Measurements from ENCODE around the gene ASTL.
"Not testable (repeated sequence)": the region's sequence is repeated elsewhere in the genome, so short reads cannot be mapped to it uniquely, and the experiment has no call there.

ASTL gene

DNA sequence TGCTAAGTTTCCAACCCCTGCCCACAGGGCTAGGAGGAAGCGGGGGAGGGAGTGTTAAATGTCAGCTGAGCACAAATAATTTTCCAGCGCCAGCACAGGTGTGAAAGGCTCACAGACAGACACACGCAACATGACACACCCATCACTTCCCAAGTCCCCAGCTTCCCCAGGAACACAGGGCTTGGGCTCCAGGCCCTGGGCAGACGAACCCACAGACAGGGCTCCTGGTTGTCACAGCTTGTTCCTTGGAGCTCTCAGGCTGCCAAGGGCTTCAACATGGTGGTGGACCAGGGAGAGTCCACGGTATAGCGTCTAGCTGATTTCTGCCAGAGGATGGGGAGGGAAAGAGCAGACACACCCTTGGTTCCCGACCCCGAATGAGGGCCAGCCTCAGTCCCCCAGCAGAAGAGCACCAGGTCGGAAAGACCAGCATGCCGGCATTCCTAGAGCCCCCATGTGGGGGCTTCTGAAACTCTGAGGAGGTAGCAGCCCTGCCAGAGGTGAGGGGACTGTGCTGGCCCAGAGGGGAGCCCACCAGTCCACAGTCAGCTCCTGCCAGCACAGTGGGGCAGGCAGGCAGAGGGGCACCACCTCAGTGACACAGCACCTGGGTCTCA is 5.0 kb upstream of the ASTL start:
- Histone ChIP-seq H3K36me3 (ENCODE audit: insufficient read depth, low read length) (no peaks in the 10 kb centered on the region), H3K4me2 (ENCODE audit: low read length) (no peak overlapping the region), H3K4me1 (ENCODE audit: control insufficient read depth, insufficient read depth, low read length) (peaks cover 21% of the 10 kb centered on the region), H3K27me3 (ENCODE audit: control insufficient read depth, insufficient read depth, low read length) (no peaks in the 10 kb centered on the region), H3K4me3 (ENCODE audit: low read length) (no peak overlapping the region), H3K9me3 (replicated peaks; ENCODE audit: low read length) (no peaks in the 10 kb centered on the region), H3K9ac (ENCODE audit: low read depth, low read length) (no peak overlapping the region)

DNA sequence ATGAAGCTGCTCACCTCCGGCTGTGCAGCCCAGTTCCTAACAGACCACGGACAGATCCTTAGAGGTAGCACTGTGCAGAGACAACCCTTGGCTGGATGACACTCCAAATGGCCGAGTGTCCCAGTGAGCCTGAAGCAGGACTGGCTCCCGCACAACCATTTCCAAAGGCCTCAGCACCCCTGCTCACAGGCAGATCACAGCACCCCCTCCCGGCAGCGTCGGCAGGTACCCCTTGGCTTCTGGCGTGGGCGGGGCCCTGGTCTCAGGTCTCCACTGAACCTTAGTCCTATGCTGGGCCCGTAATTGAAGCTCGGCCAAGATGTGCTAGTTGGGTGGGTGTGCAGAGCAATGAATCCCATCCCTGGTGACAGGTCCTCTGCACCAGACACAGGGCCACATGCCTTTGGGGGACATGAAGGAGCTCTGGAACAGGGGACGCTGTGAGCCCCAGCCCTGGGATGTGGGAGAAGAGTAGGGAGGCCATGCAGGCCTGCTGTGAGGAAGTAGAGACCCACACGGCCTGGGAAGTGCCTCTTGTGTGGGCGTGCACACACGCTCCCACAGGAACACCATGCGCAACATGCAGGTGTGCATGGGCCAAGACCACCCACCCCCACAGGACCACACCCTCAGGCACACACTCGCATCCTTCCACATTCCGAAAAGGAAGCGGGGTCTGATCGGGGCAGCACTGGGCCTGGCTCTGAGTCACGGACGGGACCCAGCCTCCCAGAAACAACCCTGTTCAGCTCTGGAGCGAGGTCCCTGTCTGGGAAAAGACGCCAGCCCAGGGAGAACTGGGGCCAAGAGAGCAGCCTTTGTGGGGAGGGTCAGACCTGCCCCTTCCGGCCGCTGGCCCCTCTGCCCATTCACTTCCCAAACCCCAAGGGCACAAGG is 4.2 kb upstream of the ASTL start:
- Histone ChIP-seq H3K4me1 (ENCODE audit: control insufficient read depth, insufficient read depth, low read length) (peaks cover 15% of the 10 kb centered on the region), H3K4me3 (ENCODE audit: low read length) (no peak overlapping the region), H3K4me2 (ENCODE audit: low read length) (no peak overlapping the region), H3K9ac (ENCODE audit: low read depth, low read length) (no peak overlapping the region), H3K9me3 (replicated peaks; ENCODE audit: low read length) (no peaks in the 10 kb centered on the region), H3K27me3 (ENCODE audit: control insufficient read depth, insufficient read depth, low read length) (peaks cover 3% of the 10 kb centered on the region), H3K36me3 (ENCODE audit: insufficient read depth, low read length) (no peaks in the 10 kb centered on the region)

DNA sequence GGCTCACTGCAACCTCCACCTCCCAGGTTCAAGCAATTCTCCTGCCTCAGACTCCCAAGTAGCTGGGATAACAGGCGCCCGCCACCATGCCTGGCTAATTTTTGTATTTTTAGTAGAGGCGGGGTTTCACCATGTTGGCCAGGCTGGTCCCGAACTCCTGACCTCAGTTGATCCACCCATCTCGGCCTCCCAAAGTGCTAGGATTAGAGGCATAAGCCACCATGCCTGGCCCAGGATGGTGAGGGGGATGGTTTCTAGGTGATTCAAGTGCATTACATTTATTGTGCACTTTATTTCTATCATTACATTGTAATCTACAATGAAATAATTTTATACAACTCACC is 3.3 kb upstream of the ASTL start:
- not testable (repeated sequence) for H3K27me3 ChIP-seq (ENCODE audit: control insufficient read depth, insufficient read depth, low read length); H3K4me2 ChIP-seq (ENCODE audit: low read length); H3K4me3 ChIP-seq (ENCODE audit: low read length); H3K9me3 ChIP-seq (replicated peaks; ENCODE audit: low read length); H3K36me3 ChIP-seq (ENCODE audit: insufficient read depth, low read length); H3K9ac ChIP-seq (ENCODE audit: low read depth, low read length)
- peaks cover 15% of the 10 kb centered on the region for H3K4me1 ChIP-seq (ENCODE audit: control insufficient read depth, insufficient read depth, low read length)

DNA sequence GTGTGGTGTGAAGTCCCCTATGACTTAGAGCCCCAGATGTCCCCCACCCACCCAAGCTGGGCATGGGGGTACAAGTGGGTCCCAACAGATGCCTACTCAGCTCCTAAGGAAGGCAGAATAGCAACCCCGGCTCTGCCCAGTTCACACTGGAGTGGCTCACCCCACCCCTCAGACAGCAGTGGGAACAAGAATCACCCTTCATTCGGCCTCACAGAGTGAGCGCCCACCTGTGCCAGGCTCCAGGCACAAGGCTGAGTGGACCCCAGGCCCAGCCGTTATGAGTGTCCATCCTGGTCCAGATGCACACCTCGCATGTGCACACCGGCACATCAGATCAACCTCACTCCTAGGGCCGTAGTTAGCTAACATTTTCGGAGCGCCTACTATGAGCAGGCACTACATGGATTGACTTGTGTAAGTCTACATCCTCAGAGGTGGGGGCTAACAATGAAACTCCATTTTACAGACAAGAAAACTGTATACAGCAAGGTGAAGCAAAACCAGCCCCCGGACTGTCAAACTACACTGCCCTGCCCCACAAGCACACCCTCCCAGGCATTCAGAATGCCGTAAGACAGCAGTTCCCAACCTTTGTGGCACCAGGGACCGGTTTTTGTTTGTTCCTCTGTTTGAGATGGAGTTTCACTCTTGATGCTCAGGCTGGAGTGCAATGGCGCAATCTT is 2.8 kb upstream of the ASTL start:
- H3K9ac ChIP-seq (ENCODE audit: low read depth, low read length), result no peak overlapping the region
- no peak overlapping the region for H3K4me3 ChIP-seq (ENCODE audit: low read length)
- peaks cover 13% of the 10 kb centered on the region for H3K27me3 ChIP-seq (ENCODE audit: control insufficient read depth, insufficient read depth, low read length)

DNA sequence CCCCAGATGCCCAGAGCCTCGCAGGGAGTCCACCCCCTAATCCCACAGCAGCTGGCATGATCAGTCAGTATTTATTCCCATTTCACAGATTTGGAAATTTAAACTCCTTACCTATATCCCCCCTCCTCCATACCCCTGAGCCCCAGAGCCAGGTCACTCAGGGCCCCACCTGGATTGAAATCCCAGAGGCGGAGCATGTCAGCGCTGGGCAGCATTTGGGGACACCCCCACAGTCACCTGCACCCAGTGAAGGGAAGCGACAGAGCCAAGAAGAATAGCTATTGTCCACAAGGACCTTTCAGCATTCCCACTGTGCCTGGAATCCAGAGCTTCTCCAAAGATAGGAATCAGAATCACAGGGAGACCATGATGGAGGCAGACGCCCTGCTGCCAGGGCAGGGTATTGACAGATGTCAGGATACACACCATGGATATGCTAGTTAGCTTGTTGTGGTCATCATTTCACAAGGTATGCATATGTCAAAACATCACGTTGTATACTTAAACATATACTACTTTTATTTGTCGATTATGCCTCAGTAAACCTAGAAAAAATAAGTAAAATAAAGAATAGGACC is 968 bp upstream of the ASTL start:
- Histone ChIP-seq H3K4me1 (ENCODE audit: control insufficient read depth, insufficient read depth, low read length) (peaks cover 2% of the 10 kb centered on the region), H3K36me3 (ENCODE audit: insufficient read depth, low read length) (no peaks in the 10 kb centered on the region), H3K27me3 (ENCODE audit: control insufficient read depth, insufficient read depth, low read length) (peaks cover 32% of the 10 kb centered on the region), H3K9me3 (replicated peaks; ENCODE audit: low read length) (no peaks in the 10 kb centered on the region), H3K4me3 (ENCODE audit: low read length) (no peak overlapping the region), H3K9ac (ENCODE audit: low read depth, low read length) (no peak overlapping the region), H3K4me2 (ENCODE audit: low read length) (no peak overlapping the region)

More for the DNA sequence above, 2.8 kb upstream of the ASTL start:
- Histone ChIP-seq H3K4me2 (ENCODE audit: low read length) (no peak overlapping the region), H3K36me3 (ENCODE audit: insufficient read depth, low read length) (no peaks in the 10 kb centered on the region), H3K9me3 (replicated peaks; ENCODE audit: low read length) (no peaks in the 10 kb centered on the region), H3K4me1 (ENCODE audit: control insufficient read depth, insufficient read depth, low read length) (peaks cover 15% of the 10 kb centered on the region)

DNA sequence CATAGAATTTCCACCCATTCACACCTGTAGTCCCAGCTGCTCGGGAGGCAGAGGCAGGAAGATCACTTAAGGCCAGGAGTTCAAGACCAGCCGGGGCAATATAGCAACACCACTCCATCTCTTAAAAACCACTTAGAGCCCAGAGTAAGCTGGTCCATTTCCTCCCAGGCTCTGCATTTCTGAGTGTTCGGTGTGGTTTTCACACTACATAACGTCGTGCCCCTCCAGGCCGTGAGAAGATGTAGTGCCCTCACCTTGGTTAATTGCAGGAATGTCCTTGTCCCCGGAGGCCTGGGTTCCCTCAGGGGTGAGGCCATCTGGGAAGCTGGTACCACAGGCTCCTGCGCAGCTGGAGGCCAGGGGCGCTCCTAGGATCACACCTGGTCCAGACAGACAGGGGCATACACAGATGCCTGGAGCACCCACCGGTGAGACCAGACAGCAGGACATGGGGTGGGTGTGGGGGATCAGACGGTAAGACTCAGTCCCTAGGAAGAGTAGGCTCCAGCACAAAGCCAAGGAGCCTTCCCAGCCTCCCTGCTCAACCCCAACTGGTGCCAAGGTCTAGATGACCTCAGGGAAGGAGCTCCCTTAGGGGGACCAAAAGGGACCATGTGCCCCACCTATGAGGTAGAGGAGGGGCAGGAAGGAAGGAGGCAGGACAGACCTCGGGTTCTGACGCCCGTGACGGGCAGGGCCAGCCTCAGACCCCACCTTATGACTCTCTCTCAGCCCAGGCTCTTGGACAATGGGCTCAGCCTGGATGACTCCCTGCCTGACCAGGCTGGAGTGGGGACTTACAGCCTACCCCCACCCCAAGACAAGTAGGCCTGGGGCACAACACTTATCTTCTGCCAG is 752 bp downstream of the ASTL start:
- Histone ChIP-seq H3K4me1 (ENCODE audit: control insufficient read depth, insufficient read depth, low read length) (no peaks in the 10 kb centered on the region), H3K27me3 (ENCODE audit: control insufficient read depth, insufficient read depth, low read length) (peaks cover 44% of the 10 kb centered on the region), H3K36me3 (ENCODE audit: insufficient read depth, low read length) (no peaks in the 10 kb centered on the region), H3K4me2 (ENCODE audit: low read length) (no peak overlapping the region), H3K4me3 (ENCODE audit: low read length) (no peak overlapping the region), H3K9me3 (replicated peaks; ENCODE audit: low read length) (no peaks in the 10 kb centered on the region), H3K9ac (ENCODE audit: low read depth, low read length) (no peak overlapping the region)

DNA sequence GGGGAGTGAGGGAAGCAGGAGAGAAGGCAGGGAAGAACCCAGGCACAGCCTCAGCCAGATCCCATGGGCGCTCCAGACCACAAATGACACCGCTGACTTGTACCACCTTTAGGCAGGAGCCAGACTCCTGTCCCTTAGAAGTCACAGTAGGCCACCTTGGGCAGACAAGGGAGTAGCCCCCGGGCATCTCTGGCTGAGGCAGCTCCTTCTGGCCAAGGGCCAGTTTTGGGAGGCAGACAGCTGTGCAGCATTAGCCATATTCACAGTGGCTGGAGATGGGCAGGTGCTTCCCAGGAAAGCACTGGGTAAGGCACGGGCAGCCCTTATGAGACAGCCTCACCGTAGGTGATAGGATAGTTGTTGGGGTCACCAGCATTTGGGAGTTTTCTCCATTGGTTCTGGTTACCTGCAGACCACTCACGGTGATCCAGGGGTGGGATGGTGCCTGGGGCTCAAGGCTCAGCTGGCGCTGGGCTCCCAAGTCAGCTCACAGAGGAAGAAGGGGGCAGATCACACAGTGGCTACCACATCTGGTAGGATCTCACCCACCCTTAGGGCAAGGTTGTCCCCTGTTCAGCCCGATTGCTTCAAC is 2.1 kb downstream of the ASTL start:
- Histone ChIP-seq H3K4me3 (ENCODE audit: low read length) (no peak overlapping the region), H3K4me2 (ENCODE audit: low read length) (no peak overlapping the region), H3K4me1 (ENCODE audit: control insufficient read depth, insufficient read depth, low read length) (no peaks in the 10 kb centered on the region), H3K9me3 (replicated peaks; ENCODE audit: low read length) (no peaks in the 10 kb centered on the region), H3K36me3 (ENCODE audit: insufficient read depth, low read length) (no peaks in the 10 kb centered on the region), H3K27me3 (ENCODE audit: control insufficient read depth, insufficient read depth, low read length) (peaks cover 56% of the 10 kb centered on the region), H3K9ac (ENCODE audit: low read depth, low read length) (no peak overlapping the region)

DNA sequence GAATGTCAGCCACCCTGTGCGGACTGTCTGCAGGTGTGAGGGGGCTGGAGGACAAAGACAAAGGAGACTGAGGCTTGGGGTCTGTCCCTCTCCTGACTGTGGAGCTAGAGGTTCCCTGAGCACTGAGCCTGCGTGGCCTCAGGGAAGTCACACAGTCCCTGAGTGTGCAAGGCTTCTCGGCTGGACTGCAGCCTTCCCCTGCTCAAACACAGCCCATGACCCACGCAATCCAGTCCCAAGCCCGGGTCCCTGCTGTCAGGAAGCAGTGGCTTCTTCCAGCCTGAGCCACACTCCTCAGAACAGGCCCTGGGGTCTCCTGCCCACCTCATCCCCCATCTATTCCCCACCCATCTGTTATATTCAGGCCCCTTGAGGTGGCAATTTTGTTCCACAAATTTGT is 2.7 kb downstream of the ASTL start:
- H3K9ac ChIP-seq (ENCODE audit: low read depth, low read length), result no peak overlapping the region
- no peak overlapping the region for H3K4me2 ChIP-seq (ENCODE audit: low read length)
- H3K4me3 ChIP-seq (ENCODE audit: low read length), result no peak overlapping the region
- H3K4me1 ChIP-seq (ENCODE audit: control insufficient read depth, insufficient read depth, low read length), result no peaks in the 10 kb centered on the region
- no peaks in the 10 kb centered on the region for H3K9me3 ChIP-seq (replicated peaks; ENCODE audit: low read length)
- H3K36me3 ChIP-seq (ENCODE audit: insufficient read depth, low read length), result no peaks in the 10 kb centered on the region
- peaks cover 62% of the 10 kb centered on the region for H3K27me3 ChIP-seq (ENCODE audit: control insufficient read depth, insufficient read depth, low read length)

DNA sequence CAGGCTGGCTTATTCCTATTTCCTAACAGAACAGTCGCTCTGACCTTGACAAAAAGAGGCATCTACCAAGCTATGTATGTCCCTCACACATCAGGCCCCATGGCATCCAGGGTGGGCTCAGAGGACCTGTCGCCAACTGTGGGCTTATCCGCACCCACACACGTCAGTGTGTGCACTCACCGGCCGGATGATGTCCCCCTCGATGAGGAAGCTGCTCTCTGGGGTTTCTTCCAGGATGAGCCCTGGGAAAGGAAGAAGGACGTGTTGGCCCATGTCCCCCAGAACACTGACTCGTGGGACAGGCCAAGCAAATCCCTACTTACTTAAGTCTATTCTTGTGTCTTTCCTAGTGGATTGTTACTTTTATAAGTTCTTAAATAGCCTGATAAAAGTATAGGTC is 3.1 kb downstream of the ASTL start:
- Histone ChIP-seq H3K36me3 (ENCODE audit: insufficient read depth, low read length) (no peaks in the 10 kb centered on the region), H3K9ac (ENCODE audit: low read depth, low read length) (no peak overlapping the region), H3K4me1 (ENCODE audit: control insufficient read depth, insufficient read depth, low read length) (no peaks in the 10 kb centered on the region), H3K9me3 (replicated peaks; ENCODE audit: low read length) (no peaks in the 10 kb centered on the region), H3K4me3 (ENCODE audit: low read length) (no peak overlapping the region), H3K4me2 (ENCODE audit: low read length) (no peak overlapping the region), H3K27me3 (ENCODE audit: control insufficient read depth, insufficient read depth, low read length) (peaks cover 66% of the 10 kb centered on the region)

DNA sequence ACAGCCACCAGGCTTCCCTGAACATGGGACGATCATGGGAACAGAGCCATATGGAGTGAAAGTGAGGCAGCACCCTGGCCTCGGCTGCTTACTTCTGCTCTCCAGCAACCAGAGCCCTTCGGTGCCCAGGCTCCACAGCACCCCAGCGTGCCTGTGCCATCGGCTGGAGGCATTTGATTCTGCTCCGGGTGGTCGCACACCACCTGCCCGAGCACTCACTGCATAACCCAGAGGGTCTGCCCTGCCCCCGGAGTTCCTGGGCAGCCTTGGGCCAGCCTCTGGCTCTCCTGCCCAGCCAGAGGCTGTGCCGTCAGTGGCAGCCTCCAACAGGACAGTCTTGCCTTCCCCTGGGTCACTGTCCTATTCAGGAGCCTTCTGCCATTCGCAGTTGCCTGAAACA is 3.9 kb downstream of the ASTL start:
- H3K36me3 ChIP-seq (ENCODE audit: insufficient read depth, low read length), result no peaks in the 10 kb centered on the region
- no peak overlapping the region for H3K4me2 ChIP-seq (ENCODE audit: low read length)
- no peak overlapping the region for H3K9ac ChIP-seq (ENCODE audit: low read depth, low read length)
- no peaks in the 10 kb centered on the region for H3K4me1 ChIP-seq (ENCODE audit: control insufficient read depth, insufficient read depth, low read length)
- H3K27me3 ChIP-seq (ENCODE audit: control insufficient read depth, insufficient read depth, low read length), result peaks cover 74% of the 10 kb centered on the region
- H3K9me3 ChIP-seq (replicated peaks; ENCODE audit: low read length), result no peaks in the 10 kb centered on the region
- H3K4me3 ChIP-seq (ENCODE audit: low read length), result no peak overlapping the region

Data from skeletal muscle satellite cell (primary cell).